K562 (cell line): ENCODE results near the gene EGFR. TPM values are rescaled to one million over a fixed set of nuclear protein-coding genes. Genes with fewer than 3 reads are reported as not detected.

Experiments
- ATAC-seq: fragments of 200-7000 bp; cut with Tn5 transposase; 3 replicates; pipeline ENCODE4 v1.9.1; 2020; ENCODE audit warnings: moderate library complexity
- BruUV-seq: library from RNA; stranded (reverse); fragments of 400-500 nt; replicated peaks from 2 replicates; lab custom pipeline; 2021; lab: Mats Ljungman, UMichigan
- CTCF ChIA-PET: fragments of 300-600 bp; formaldehyde crosslinking; extraction: SDS; loops from one replicate; lab custom pipeline; 2021; ENCODE audit warnings: low intra/inter-chr PET ratio; lab: Yijun Ruan, JAX
- POLR2A ChIA-PET: fragments of 300-600, 350-650 bp; sonication (Branson Sonifier 250); formaldehyde crosslinking; extraction: SDS; loops from one replicate; lab custom pipeline; 2021; ENCODE audit warnings: antibody characterized with exemption, inconsistent platforms; lab: Yijun Ruan, JAX
- DNase-seq, 4 experiments: peaks; one replicate each; pipeline versions ENCODE4 v3.0.0 to v3.0.0-alpha.2; 2011 to 2018; ENCODE audit warnings: low spot score in 3 of 4, mixed read lengths in 3 of 4; ENCODE audit errors: extremely low read depth in 1 of 4
- FAIRE-seq: peaks from 2 replicates; lab custom pipeline; 2011; peaks lifted over from hg19 to GRCh38; lab: Jason Lieb, UNC
- H2AFZ ChIP-seq: 2 replicates; pipeline ENCODE4 v1.6.0; 2011; ENCODE audit warnings: low read depth, low read length, control low read depth, inconsistent platforms
- H3K27ac ChIP-seq: fragments of 200-600 bp; 3 replicates; pipeline ENCODE4 v1.8.0; 2011; ENCODE audit warnings: low read depth, mild to moderate bottlenecking, control low read depth, inconsistent platforms, low read length, moderate library complexity, mixed read lengths; ENCODE audit errors: extremely low read depth
- H3K27me3 ChIP-seq, 2 experiments: fragments of 300-600 bp in 1 of 2; 2 replicates in 1 of 2; 3 replicates in 1 of 2; pipeline versions ENCODE4 v1.6.0 to v1.8.0; 2011; ENCODE audit warnings: inconsistent platforms in 2 of 2, low read length in 2 of 2, mild to moderate bottlenecking in 1 of 2, mixed read lengths in 1 of 2, moderate library complexity in 1 of 2; ENCODE audit not compliant: control insufficient read depth in 2 of 2, insufficient read depth in 2 of 2
- H3K36me3 ChIP-seq: fragments of 300-600 bp; 3 replicates; pipeline ENCODE4 v1.8.0; 2011; ENCODE audit warnings: mild to moderate bottlenecking, low read length, inconsistent platforms; ENCODE audit not compliant: control insufficient read depth, insufficient read depth
- H3K4me1 ChIP-seq, 2 experiments: fragments of 200-600 bp in 1 of 2; replicated peaks in 1 of 2; 2 replicates in 1 of 2; 3 replicates in 1 of 2; pipeline versions ENCODE4 v1.5.1 to v1.8.0; 2011; ENCODE audit warnings: inconsistent platforms in 2 of 2, low read length in 2 of 2, mild to moderate bottlenecking in 1 of 2, mixed read lengths in 1 of 2, moderate library complexity in 1 of 2; ENCODE audit not compliant: control insufficient read depth in 2 of 2, insufficient read depth in 2 of 2
- H3K4me2 ChIP-seq: 2 replicates; pipeline ENCODE4 v1.6.1; 2011; ENCODE audit warnings: low read length, control low read depth, inconsistent platforms, mixed read lengths; ENCODE audit not compliant: insufficient read depth
- H3K4me3 ChIP-seq: fragments of 200-600 bp; sonication (generic), shearing (Covaris generic); 2 replicates; pipeline ENCODE4 v1.5.1; 2016; ENCODE audit warnings: control low read depth, inconsistent platforms
- H3K79me2 ChIP-seq: fragments of 200-600 bp; 3 replicates; pipeline ENCODE4 v1.8.0; 2011; ENCODE audit warnings: low read length, inconsistent platforms; ENCODE audit not compliant: control insufficient read depth, insufficient read depth
- H3K9ac ChIP-seq, 2 experiments: 2 replicates each; pipeline versions ENCODE4 v1.6.0 to v1.6.1; 2011; ENCODE audit warnings: low read depth in 2 of 2, low read length in 2 of 2, control low read depth in 1 of 2, inconsistent platforms in 1 of 2, mild to moderate bottlenecking in 1 of 2, mixed read lengths in 1 of 2; ENCODE audit not compliant: insufficient read depth in 1 of 2
- H3K9me1 ChIP-seq: one replicate; pipeline ENCODE4 v1.6.0; 2011; ENCODE audit warnings: inconsistent platforms, mild to moderate bottlenecking, low read length, moderate library complexity; ENCODE audit not compliant: control insufficient read depth, insufficient read depth
- H3K9me3 ChIP-seq: replicated peaks from 2 replicates; pipeline ENCODE4 v1.5.1; 2011; ENCODE audit warnings: low read depth, low read length, inconsistent platforms; ENCODE audit not compliant: control insufficient read depth, insufficient read depth
- H4K20me1 ChIP-seq: replicated peaks from 2 replicates; pipeline ENCODE4 v1.6.1; 2011; ENCODE audit warnings: low read length, inconsistent platforms, mixed read lengths; ENCODE audit not compliant: control insufficient read depth, insufficient read depth
- ELF4 ChIP-seq: fragments of 450-650 bp; formaldehyde crosslinking; IDR thresholded peaks from 2 replicates; pipeline ENCODE4 v1.4.0; 2022; ENCODE audit warnings: missing genetic modification characterization
- GABPB2 ChIP-seq: fragments of 250-450 bp; sonication (Bioruptor Pico); conservative IDR thresholded peaks from 2 replicates; pipeline ENCODE4 v1.5.1; 2021; ENCODE audit warnings: mild to moderate bottlenecking
- GTF2A2 ChIP-seq: IDR thresholded peaks from 2 replicates; pipeline ENCODE4 v1.6.1; 2016; ENCODE audit warnings: mild to moderate bottlenecking, missing genetic modification characterization, missing compliant biosample characterization
- GTF2E2 ChIP-seq: fragments of 200-800 bp; sonication (Bioruptor generic); IDR thresholded peaks from 2 replicates; pipeline ENCODE4 v1.6.1; 2016; ENCODE audit warnings: missing genetic modification characterization, missing compliant biosample characterization
- JUNB ChIP-seq: fragments of 450-650 bp; formaldehyde crosslinking; conservative IDR thresholded peaks from 2 replicates; pipeline ENCODE4 v1.4.0; 2020; ENCODE audit warnings: mild to moderate bottlenecking
- MTA2 ChIP-seq: fragments of 450-650 bp; IDR thresholded peaks from 2 replicates; pipeline ENCODE4 v1.6.1; 2016; ENCODE audit warnings: low read depth
- OTX1 ChIP-seq: fragments of 450-650 bp; formaldehyde crosslinking; IDR thresholded peaks from 2 replicates; pipeline ENCODE4 v1.4.0; 2022; ENCODE audit warnings: mild to moderate bottlenecking
- PHB ChIP-seq: fragments of 250-450 bp; sonication (Bioruptor Pico); IDR thresholded peaks from 2 replicates; pipeline ENCODE4 v1.5.0; 2021
- RBM39 ChIP-seq: fragments of 200-400 bp; formaldehyde crosslinking; optimal IDR thresholded peaks from 2 replicates; pipeline ENCODE3; 2018; ENCODE audit warnings: low read depth, low read length
- TBP ChIP-seq: optimal IDR thresholded peaks from 2 replicates; pipeline ENCODE3; 2011; ENCODE audit warnings: low read depth, low read length, improper control_type of control experiment
- TCF7 ChIP-seq: sonication (generic); IDR thresholded peaks from 2 replicates; pipeline ENCODE4 v1.6.1; 2016; ENCODE audit warnings: antibody characterized with exemption, borderline replicate concordance
- THRAP3 ChIP-seq: fragments of 450-650 bp; IDR thresholded peaks from 2 replicates; pipeline ENCODE4 v1.6.1; 2016; ENCODE audit warnings: mild to moderate bottlenecking, inconsistent platforms, borderline replicate concordance
- ZNF143 ChIP-seq: sonication (generic); formaldehyde crosslinking; IDR thresholded peaks from 2 replicates; pipeline ENCODE4 v1.9.0; 2022; ENCODE audit warnings: mild to moderate bottlenecking, missing genetic modification reagents
- WGBS: fragments of 100-300 bp; shearing (Covaris generic); methylation state at CpG from one replicate; pipeline ENCODE4 v1.1.6; 2016; ENCODE audit warnings: low coverage, mixed read lengths; ENCODE audit not compliant: insufficient coverage; ENCODE audit errors: missing lambda C conversion rate; 5-methylcytosine and 5-hydroxymethylcytosine counted together
- in situ Hi-C: fragments of 300-500 bp; cut with MboI; formaldehyde crosslinking; loops from 4 replicates; pipeline ENCODE4 v1.15.0; 2018; ENCODE audit warnings: inconsistent platforms, mixed read lengths
- intact Hi-C: fragments of 100-400 bp; cut with micrococcal nuclease; formaldehyde crosslinking; loops from 2 replicates; pipeline ENCODE4 v1.14.2; 2022
- polyA plus RNA-seq, 8 experiments: library from polyadenylated mRNA; depleted of rRNA in 4 of 8; stranded (reverse) in 5 of 8; unstranded in 3 of 8; fragments of >200 nt; fragmentation: Nextera tagmentation in 2 of 8; fragmentation: Illumina TruSeq in 1 of 8; extraction: Ambion mirVana in 2 of 8; extraction: Trizol in 1 of 8; gene quantifications; 2 replicates each; pipeline versions ENCODE4 v1.2.1 to v1.2.3, GENCODE V29; 2011 to 2014; ENCODE audit warnings: inconsistent platforms in 1 of 8, missing spikeins in 1 of 8
- total RNA-seq, 7 experiments: library from RNA; depleted of rRNA in 6 of 7; stranded (reverse); fragments of >200 nt in 6 of 7; fragmentation: Illumina TruSeq in 2 of 7; extraction: Trizol in 2 of 7; gene quantifications; 2 replicates each; pipeline versions ENCODE4 v1.2.1 to v1.2.3, GENCODE V29; 2011 to 2021; ENCODE audit warnings: low replicate concordance in 1 of 7

EGFR gene
- total and polyA plus RNA-seq, 9 of the 15 experiments (the other 6 are each of a cell fraction or from before 2014, with no cell fraction given): 0.13 TPM; not detected in 8

- H3K27ac ChIP-seq: no peak overlapping the region
- POLR2A ChIA-PET: no interaction called here
- CTCF ChIA-PET: no interaction called here
- in situ Hi-C loops: no loop called here
- no peaks in the 10 kb centered on the region for H4K20me1 ChIP-seq
- FAIRE-seq (no peak), ATAC-seq (no peak), DNase-seq (no peak)
- H3K27me3 ChIP-seq: no peaks in the 10 kb centered on the region
- no peaks in the 10 kb centered on the region for H3K4me1 ChIP-seq
- WGBS: 2% methylated on average over 9 of the region's 9 CpGs
- no peak overlapping the region for H3K9ac ChIP-seq
- no peak overlapping the region for H3K4me2 ChIP-seq
- H3K9me1 ChIP-seq: no peaks in the 10 kb centered on the region
- no peaks in the 10 kb centered on the region for H3K9me3 ChIP-seq
- no TSS peak for BruUV-seq
- TF ChIP-seq OTX1 (no peak), RBM39 (no peak), GTF2A2 (tag) (no peak), JUNB (CRISPR knock-in tag) (no peak), TCF7 (no peak)
- H2AFZ ChIP-seq: no peak overlapping the region
- intact Hi-C loops: no loop called here
- no peak overlapping the region for H3K4me3 ChIP-seq
- no peaks in the 10 kb centered on the region for H3K36me3 ChIP-seq
- no peaks in the 10 kb centered on the region for H3K79me2 ChIP-seq
Measured at GRCh38 chr7:54978364-54979116, 40.3 kb upstream of the EGFR start.

DNA sequence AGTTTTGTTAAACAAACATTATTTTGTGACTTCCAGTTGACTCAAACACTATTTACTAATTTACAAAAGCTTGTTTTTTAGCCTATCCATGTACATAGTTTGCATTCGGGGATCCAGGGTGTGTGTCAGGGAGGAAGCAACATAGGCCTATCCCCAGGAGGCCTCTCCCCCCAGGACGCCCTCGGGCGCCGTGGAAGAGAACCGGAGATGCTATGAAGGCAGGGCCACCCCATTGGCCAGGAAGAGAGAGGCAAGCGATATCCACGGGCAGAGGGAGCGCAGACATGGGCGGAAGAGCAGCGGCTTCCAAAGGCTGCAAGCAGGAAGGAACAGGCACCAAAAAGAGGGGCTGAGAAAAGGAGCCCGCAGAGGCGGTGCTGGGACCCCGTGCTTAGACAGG, 38.3 kb upstream of the EGFR start:
- FAIRE-seq: no peak
- BruUV-seq: no TSS peak

More for the DNA sequence above, 38.3 kb upstream of the EGFR start:
- ChIA-PET CTCF (no interaction called here), POLR2A (no interaction called here)
- TF ChIP-seq TBP: no peak
- no peak for TF ChIP-seq MTA2
- TF ChIP-seq PHB: no peak
- TF ChIP-seq ZNF143 (CRISPR knock-in tag): no peak
- no peak for TF ChIP-seq GTF2E2 (tag)
- TF ChIP-seq GABPB2 (CRISPR knock-in tag): no peak
- TF ChIP-seq THRAP3: no peak
- TF ChIP-seq ELF4 (CRISPR knock-in tag): no peak
- ATAC-seq (no peak), DNase-seq (no peak)
- no peaks in the 10 kb centered on the region for H3K79me2 ChIP-seq
- no peak overlapping the region for H2AFZ ChIP-seq
- H3K27ac ChIP-seq: no peak overlapping the region
- H3K4me2 ChIP-seq: no peak overlapping the region
- WGBS: 17% methylated on average over 13 of the region's 14 CpGs
- no peaks in the 10 kb centered on the region for H4K20me1 ChIP-seq
- no peaks in the 10 kb centered on the region for H3K4me1 ChIP-seq
- H3K4me3 ChIP-seq: no peak overlapping the region
- no peaks in the 10 kb centered on the region for H3K9me3 ChIP-seq
- in situ Hi-C loops (no loop called here), intact Hi-C loops (no loop called here)
- no peaks in the 10 kb centered on the region for H3K27me3 ChIP-seq
- no peaks in the 10 kb centered on the region for H3K9me1 ChIP-seq
- H3K9ac ChIP-seq: no peak overlapping the region
- no peaks in the 10 kb centered on the region for H3K36me3 ChIP-seq
